SK-N-SH treated with all-trans-retinoic acid at 6 μM for 48 hours (cell line): ENCODE results near the gene CCDC3.

Experiments
- ATAC-seq: fragments of 200-7000 bp; cut with Tn5 transposase; 3 replicates; pipeline ENCODE4 v1.9.1; 2020; ENCODE audit warnings: mild to moderate bottlenecking, moderate library complexity
- ARNTL ChIP-seq: fragments of 450-650 bp; formaldehyde crosslinking; IDR thresholded peaks from 2 replicates; pipeline ENCODE4 v1.5.0; 2020; ENCODE audit warnings: low read depth, mild to moderate bottlenecking, moderate library complexity, borderline replicate concordance
- BACH2 ChIP-seq: fragments of 250-450 bp; sonication (Bioruptor Pico); IDR thresholded peaks from 2 replicates; pipeline ENCODE4 v1.9.0; 2021; ENCODE audit warnings: mild to moderate bottlenecking, borderline replicate concordance
- CSDC2 ChIP-seq: fragments of 250-450 bp; sonication (Bioruptor Pico); IDR thresholded peaks from 2 replicates; pipeline ENCODE4 v1.5.0; 2020; ENCODE audit warnings: mild to moderate bottlenecking, moderate library complexity
- ESRRG ChIP-seq: fragments of 250-450 bp; sonication (Bioruptor Pico); IDR thresholded peaks from 2 replicates; pipeline ENCODE4 v1.6.1; 2021; ENCODE audit warnings: mild to moderate bottlenecking
- ISL1 ChIP-seq: fragments of 250-450 bp; sonication (Bioruptor Pico); IDR thresholded peaks from 2 replicates; pipeline ENCODE4 v2.1.2; 2022; ENCODE audit warnings: mild to moderate bottlenecking, moderate library complexity
- OSR1 ChIP-seq: fragments of 250-450 bp; sonication (Bioruptor Pico); IDR thresholded peaks from 2 replicates; pipeline ENCODE4 v1.8.0; 2022; ENCODE audit warnings: moderate library complexity, mild to moderate bottlenecking, inconsistent platforms
- PPARA ChIP-seq: fragments of 250-450 bp; sonication (Bioruptor Pico); IDR thresholded peaks from 2 replicates; pipeline ENCODE4 v1.5.0; 2020; ENCODE audit warnings: mild to moderate bottlenecking, borderline replicate concordance
- ZFP3 ChIP-seq: fragments of 250-450 bp; sonication (Bioruptor Pico); IDR thresholded peaks from 2 replicates; pipeline ENCODE4 v1.5.0; 2020; ENCODE audit warnings: mild to moderate bottlenecking, moderate library complexity
- ZFP30 ChIP-seq: fragments of 450-650 bp; formaldehyde crosslinking; IDR thresholded peaks from 2 replicates; pipeline ENCODE4 v1.5.0; 2022; ENCODE audit warnings: mild to moderate bottlenecking, moderate library complexity
- ZNF565 ChIP-seq: fragments of 450-650 bp; formaldehyde crosslinking; conservative IDR thresholded peaks from 2 replicates; pipeline ENCODE4 v1.5.0; 2020; ENCODE audit warnings: low read depth, mild to moderate bottlenecking, moderate library complexity
- ZNF70 ChIP-seq: fragments of 450-650 bp; formaldehyde crosslinking; IDR thresholded peaks from 2 replicates; pipeline ENCODE4 v1.5.0; 2020; ENCODE audit warnings: mild to moderate bottlenecking, moderate library complexity
- TF ChIP-seq, protein P1 (sequence below): fragments of 250-450 bp; sonication (Bioruptor Pico); IDR thresholded peaks from 2 replicates; pipeline ENCODE4 v1.5.0; 2020; ENCODE audit warnings: mild to moderate bottlenecking, moderate library complexity
- TF ChIP-seq, protein P2 (sequence below): fragments of 250-450 bp; sonication (Bioruptor Pico); IDR thresholded peaks from 2 replicates; pipeline ENCODE4 v1.5.1; 2021; ENCODE audit warnings: mild to moderate bottlenecking, moderate library complexity
- TF ChIP-seq, protein P3 (sequence below): fragments of 250-450 bp; sonication (Bioruptor Pico); IDR thresholded peaks from 2 replicates; pipeline ENCODE4 v1.5.1; 2020; ENCODE audit warnings: low read depth, mild to moderate bottlenecking, moderate library complexity
- TF ChIP-seq, protein P4 (sequence below): fragments of 250-450 bp; sonication (Bioruptor Pico); IDR thresholded peaks from 2 replicates; pipeline ENCODE4 v1.8.0; 2021; ENCODE audit warnings: low read depth, mild to moderate bottlenecking, moderate library complexity, borderline replicate concordance

The CCDC3 gene

DNA sequence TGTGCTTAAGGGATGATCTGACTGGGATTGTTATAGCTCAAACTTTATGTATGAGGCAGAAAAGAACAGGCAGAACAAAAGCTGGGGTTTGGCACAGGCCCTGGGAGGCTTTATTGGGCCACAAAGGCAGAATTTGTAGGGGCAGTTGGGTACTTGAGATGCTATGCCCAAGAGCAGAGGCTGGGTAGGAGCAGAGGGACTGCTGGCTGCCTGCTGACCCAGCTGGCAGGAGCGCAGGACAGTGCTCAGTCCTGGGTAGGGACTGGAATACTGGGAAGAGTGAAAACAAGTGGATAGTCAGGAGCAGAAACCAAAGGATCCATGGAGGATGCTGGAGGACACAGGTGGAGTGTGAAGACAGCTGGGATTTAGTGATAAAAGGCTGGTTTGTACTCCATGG lies 75.7 kb downstream of the CCDC3 start (continued):
- TF ChIP-seq, protein P1, sequence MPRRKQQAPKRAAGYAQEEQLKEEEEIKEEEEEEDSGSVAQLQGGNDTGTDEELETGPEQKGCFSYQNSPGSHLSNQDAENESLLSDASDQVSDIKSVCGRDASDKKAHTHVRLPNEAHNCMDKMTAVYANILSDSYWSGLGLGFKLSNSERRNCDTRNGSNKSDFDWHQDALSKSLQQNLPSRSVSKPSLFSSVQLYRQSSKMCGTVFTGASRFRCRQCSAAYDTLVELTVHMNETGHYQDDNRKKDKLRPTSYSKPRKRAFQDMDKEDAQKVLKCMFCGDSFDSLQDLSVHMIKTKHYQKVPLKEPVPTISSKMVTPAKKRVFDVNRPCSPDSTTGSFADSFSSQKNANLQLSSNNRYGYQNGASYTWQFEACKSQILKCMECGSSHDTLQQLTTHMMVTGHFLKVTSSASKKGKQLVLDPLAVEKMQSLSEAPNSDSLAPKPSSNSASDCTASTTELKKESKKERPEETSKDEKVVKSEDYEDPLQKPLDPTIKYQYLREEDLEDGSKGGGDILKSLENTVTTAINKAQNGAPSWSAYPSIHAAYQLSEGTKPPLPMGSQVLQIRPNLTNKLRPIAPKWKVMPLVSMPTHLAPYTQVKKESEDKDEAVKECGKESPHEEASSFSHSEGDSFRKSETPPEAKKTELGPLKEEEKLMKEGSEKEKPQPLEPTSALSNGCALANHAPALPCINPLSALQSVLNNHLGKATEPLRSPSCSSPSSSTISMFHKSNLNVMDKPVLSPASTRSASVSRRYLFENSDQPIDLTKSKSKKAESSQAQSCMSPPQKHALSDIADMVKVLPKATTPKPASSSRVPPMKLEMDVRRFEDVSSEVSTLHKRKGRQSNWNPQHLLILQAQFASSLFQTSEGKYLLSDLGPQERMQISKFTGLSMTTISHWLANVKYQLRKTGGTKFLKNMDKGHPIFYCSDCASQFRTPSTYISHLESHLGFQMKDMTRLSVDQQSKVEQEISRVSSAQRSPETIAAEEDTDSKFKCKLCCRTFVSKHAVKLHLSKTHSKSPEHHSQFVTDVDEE (CRISPR knock-in tag): no peak
- TF ChIP-seq, protein P2, sequence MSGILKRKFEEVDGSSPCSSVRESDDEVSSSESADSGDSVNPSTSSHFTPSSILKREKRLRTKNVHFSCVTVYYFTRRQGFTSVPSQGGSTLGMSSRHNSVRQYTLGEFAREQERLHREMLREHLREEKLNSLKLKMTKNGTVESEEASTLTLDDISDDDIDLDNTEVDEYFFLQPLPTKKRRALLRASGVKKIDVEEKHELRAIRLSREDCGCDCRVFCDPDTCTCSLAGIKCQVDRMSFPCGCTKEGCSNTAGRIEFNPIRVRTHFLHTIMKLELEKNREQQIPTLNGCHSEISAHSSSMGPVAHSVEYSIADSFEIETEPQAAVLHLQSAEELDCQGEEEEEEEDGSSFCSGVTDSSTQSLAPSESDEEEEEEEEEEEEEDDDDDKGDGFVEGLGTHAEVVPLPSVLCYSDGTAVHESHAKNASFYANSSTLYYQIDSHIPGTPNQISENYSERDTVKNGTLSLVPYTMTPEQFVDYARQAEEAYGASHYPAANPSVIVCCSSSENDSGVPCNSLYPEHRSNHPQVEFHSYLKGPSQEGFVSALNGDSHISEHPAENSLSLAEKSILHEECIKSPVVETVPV (CRISPR knock-in tag): no peak
- TF ChIP-seq BACH2 (CRISPR knock-in tag) (no peak), ZNF565 (CRISPR knock-in tag) (no peak)
- TF ChIP-seq, protein P3, sequence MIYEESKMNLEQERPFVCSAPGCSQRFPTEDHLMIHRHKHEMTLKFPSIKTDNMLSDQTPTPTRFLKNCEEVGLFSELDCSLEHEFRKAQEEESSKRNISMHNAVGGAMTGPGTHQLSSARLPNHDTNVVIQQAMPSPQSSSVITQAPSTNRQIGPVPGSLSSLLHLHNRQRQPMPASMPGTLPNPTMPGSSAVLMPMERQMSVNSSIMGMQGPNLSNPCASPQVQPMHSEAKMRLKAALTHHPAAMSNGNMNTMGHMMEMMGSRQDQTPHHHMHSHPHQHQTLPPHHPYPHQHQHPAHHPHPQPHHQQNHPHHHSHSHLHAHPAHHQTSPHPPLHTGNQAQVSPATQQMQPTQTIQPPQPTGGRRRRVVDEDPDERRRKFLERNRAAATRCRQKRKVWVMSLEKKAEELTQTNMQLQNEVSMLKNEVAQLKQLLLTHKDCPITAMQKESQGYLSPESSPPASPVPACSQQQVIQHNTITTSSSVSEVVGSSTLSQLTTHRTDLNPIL (CRISPR knock-in tag): no peak

DNA sequence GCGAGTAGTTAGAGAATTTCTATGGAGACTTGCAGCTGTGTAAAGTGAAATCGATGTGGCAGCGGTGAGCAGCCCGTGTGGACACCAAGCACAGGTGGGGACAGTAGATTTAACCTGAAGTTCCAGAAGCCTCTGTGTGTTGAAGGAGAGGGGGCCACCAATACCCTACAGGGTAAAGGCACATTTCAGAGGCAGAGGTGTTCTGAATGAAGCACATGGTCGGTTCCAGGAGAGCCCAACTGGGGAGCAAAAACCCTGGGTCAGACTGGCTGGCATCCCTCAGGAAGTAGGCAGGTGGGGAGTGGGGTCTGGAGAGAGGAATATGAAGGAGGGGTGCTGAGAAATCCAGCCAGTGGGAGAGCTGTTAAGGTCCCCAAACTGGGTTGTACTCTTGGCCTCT lies 76.6 kb downstream of the CCDC3 start:
- TF ChIP-seq ARNTL (CRISPR knock-in tag) (no peak), BACH2 (CRISPR knock-in tag) (no peak)
- ATAC-seq: no peak

DNA sequence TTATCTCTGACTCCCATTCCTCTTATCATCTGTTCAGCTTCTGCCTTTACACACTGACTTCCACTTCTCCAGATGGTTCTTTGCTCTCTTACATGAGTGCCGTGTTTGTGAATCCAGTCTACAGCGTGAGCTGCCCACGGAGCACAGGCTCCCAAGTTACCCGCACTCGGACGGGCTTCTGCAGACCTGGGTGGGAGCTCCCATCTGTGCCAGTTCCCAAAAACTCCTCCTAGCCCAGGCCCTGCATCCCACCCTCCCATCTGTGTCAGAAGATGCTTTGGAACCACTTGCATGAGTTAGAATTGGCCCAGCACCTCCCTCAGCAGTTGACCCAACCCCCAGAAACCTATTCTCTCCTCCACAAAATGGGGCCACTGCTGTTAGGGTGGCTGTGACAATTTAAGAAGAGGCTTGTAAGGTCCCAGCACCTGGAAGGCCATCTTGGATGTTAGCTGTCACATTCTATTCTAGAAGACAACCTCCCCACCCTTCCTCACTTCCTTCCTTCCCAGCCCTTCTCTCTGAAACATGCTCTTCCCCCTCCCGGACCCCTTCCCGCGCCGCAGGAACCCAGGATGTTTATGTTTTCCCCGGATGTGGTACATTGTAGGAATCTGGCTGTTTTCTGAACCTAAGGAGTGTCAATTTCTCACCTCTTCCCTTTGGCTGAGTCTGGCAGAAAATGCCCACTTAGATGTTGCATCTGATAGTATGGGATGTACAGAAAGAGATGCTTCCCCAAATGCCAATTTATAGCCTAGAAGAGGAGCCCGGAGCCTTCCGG lies 79.2 kb downstream of the CCDC3 start:
- ATAC-seq: no peak
- TF ChIP-seq, protein P3 (CRISPR knock-in tag): no peak
- TF ChIP-seq ZNF565 (CRISPR knock-in tag) (no peak), OSR1 (CRISPR knock-in tag) (no peak), ISL1 (CRISPR knock-in tag) (no peak), BACH2 (CRISPR knock-in tag) (no peak)

DNA sequence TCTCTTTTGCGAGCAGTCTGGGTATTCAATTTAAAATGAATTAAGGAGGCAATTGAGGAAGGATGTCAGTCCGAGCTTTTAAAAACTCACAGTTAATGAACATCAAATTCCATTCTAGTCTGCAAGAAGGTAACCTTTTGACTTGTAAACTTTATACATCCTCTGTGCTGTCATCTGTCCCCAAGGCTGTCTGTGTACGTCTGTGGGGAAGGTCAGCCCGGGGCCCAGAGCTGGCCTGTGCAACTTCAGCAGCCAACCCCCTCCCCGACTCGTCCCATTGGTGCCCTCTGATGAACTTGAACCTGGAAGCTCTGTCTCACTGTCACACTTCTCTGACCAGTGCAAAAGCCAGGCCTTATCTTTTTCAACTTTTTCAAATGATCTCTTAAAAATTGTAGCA lies 80.3 kb downstream of the CCDC3 start:
- TF ChIP-seq ZNF70 (CRISPR knock-in tag) (no peak), ZFP30 (CRISPR knock-in tag) (no peak), ISL1 (CRISPR knock-in tag) (no peak), ZFP3 (CRISPR knock-in tag) (no peak), PPARA (CRISPR knock-in tag) (no peak), ESRRG (CRISPR knock-in tag) (no peak)
- no peak for ATAC-seq

DNA sequence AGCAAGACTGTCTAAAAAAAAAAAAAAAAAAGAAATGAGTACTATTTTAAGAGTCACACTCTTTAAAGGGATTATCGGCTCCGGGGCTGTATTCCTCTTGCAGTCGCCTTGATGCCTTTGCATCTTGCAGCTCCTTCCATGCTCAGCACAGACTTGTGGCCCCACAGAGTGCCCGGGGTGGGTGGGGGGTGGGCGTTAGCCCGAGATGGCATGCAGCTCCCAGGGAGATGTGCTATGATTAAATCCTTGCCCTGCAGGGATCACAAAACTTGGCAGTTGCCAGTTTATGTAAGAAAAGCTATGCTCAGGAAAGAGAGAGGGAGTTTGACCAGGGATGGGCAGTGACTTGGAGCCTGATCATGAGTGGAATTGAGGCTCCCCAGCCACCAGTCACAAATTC lies 81.9 kb downstream of the CCDC3 start:
- no peak for TF ChIP-seq CSDC2 (CRISPR knock-in tag)
- no peak for TF ChIP-seq OSR1 (CRISPR knock-in tag)
- TF ChIP-seq, protein P4, sequence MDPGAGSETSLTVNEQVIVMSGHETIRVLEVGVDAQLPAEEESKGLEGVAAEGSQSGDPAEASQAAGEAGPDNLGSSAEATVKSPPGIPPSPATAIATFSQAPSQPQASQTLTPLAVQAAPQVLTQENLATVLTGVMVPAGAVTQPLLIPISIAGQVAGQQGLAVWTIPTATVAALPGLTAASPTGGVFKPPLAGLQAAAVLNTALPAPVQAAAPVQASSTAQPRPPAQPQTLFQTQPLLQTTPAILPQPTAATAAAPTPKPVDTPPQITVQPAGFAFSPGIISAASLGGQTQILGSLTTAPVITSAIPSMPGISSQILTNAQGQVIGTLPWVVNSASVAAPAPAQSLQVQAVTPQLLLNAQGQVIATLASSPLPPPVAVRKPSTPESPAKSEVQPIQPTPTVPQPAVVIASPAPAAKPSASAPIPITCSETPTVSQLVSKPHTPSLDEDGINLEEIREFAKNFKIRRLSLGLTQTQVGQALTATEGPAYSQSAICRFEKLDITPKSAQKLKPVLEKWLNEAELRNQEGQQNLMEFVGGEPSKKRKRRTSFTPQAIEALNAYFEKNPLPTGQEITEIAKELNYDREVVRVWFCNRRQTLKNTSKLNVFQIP (CRISPR knock-in tag): no peak
- TF ChIP-seq, protein P3 (CRISPR knock-in tag): no peak
- no peak for ATAC-seq
